ENCODE data around the gene MLPH. TPM values are rescaled to one million over a fixed set of nuclear protein-coding genes. Genes with fewer than 3 reads are reported as not detected.

Gene MLPH
- not detected for total RNA-seq

GRCh38 chr2:237486819-237487448 lies at the start of gene MLPH:
Gene MLPH, plus strand, starts transcription at chr2:237487251. Its CDS starts 6,176 bp downstream, at chr2:237493427.
- no peak within 1 kb of the TSS for H3K4me3 Mint-ChIP-seq
- DNase-seq (no peak), ATAC-seq (no peak)
- H3K4me1 Mint-ChIP-seq (ENCODE audit: low read depth): no peaks in the 10 kb centered on the region
- peaks cover 17% of the 10 kb centered on the region for H3K9me3 Mint-ChIP-seq
- H3K27me3 Mint-ChIP-seq: peaks cover 40% of the 10 kb centered on the region
- ChIA-PET POLR2A (no interaction called here), CTCF (interaction anchor here (1.8 kb wide), 1 partner anchor 66 kb away, joined by 5 read pairs; no protein-coding TSS in a partner anchor)
- no peak within 1 kb of the TSS for H3K27ac Mint-ChIP-seq
- H3K36me3 Mint-ChIP-seq (ENCODE audit: low read depth): peaks cover 2% of the 10 kb centered on the region
- intact Hi-C loops (cut with micrococcal nuclease): no loop called here
- no peak for TF ChIP-seq CTCF (IDR thresholded peaks at IDR 0.05)

- ATAC-seq (no peak), DNase-seq (no peak)
- no peak overlapping the region for H3K4me3 Mint-ChIP-seq
- intact Hi-C loops (cut with micrococcal nuclease): loop anchor here (10.0 kb wide), 1 partner anchor 257 kb away; no protein-coding TSS in a partner anchor
- TF ChIP-seq CTCF (IDR thresholded peaks at IDR 0.05): no peak
- ChIA-PET POLR2A (interaction anchor here (1.5 kb wide), 1 partner anchor 9 kb away, joined by 5 read pairs; no protein-coding TSS in a partner anchor), CTCF (interaction anchor here (0.6 to 2.5 kb wide), 5 partner anchors 8 to 39 kb away, joined by 3 to 15 read pairs (median 4); no protein-coding TSS in a partner anchor)
- no peaks in the 10 kb centered on the region for H3K36me3 Mint-ChIP-seq (ENCODE audit: low read depth)
- peaks cover 86% of the 10 kb centered on the region for H3K4me1 Mint-ChIP-seq (ENCODE audit: low read depth)
- no peaks in the 10 kb centered on the region for H3K27me3 Mint-ChIP-seq
- peaks cover 4% of the 10 kb centered on the region for H3K9me3 Mint-ChIP-seq
- H3K27ac Mint-ChIP-seq: peak overlapping the region; percentile 20
These were observed 49.5 kb upstream of the MLPH start for GRCh38 chr2:237437566-237437965.

GRCh38 chr2:237438080-237438940 lies 48.7 kb upstream of the MLPH start:
- CTCF ChIA-PET: interaction anchor here (0.6 to 2.5 kb wide), 4 partner anchors 9 to 38 kb away, joined by 3 to 15 read pairs (median 6); no protein-coding TSS in a partner anchor
- Mint-ChIP-seq H3K36me3 (ENCODE audit: low read depth) (no peaks in the 10 kb centered on the region), H3K27me3 (no peaks in the 10 kb centered on the region), H3K27ac (peak overlapping the region; percentile 5), H3K4me1 (ENCODE audit: low read depth) (peaks cover 79% of the 10 kb centered on the region), H3K4me3 (no peak overlapping the region), H3K9me3 (peaks cover 4% of the 10 kb centered on the region)
- ATAC-seq (no peak), DNase-seq (no peak)
- no peak for TF ChIP-seq CTCF (IDR thresholded peaks at IDR 0.05)
- POLR2A ChIA-PET: interaction anchor here (1.5 kb wide), 1 partner anchor 10 kb away, joined by 5 read pairs; no protein-coding TSS in a partner anchor
- intact Hi-C loops (cut with micrococcal nuclease): loop anchor here (10.0 kb wide), 1 partner anchor 256 kb away; no protein-coding TSS in a partner anchor

- Mint-ChIP-seq H3K4me3 (peak overlapping the region; percentile 10), H3K27ac (peak overlapping the region; percentile 78), H3K4me1 (ENCODE audit: low read depth) (peaks cover 60% of the 10 kb centered on the region), H3K9me3 (peaks cover 4% of the 10 kb centered on the region), H3K36me3 (ENCODE audit: low read depth) (no peaks in the 10 kb centered on the region), H3K27me3 (no peaks in the 10 kb centered on the region)
- no peak for TF ChIP-seq CTCF (IDR thresholded peaks at IDR 0.05)
- CTCF ChIA-PET: interaction anchor here (0.6 to 4.1 kb wide), 7 partner anchors 9 to 131 kb away, joined by 3 to 59 read pairs (median 7); no protein-coding TSS in a partner anchor
- ATAC-seq (peak; percentile 79), DNase-seq (peak; percentile 78)
- intact Hi-C loops (cut with micrococcal nuclease): loop anchor here (1.0 kb wide), 1 partner anchor 13 kb away; no protein-coding TSS in a partner anchor
- POLR2A ChIA-PET: interaction anchor here (1.0 to 3.5 kb wide), 8 partner anchors 8 to 257 kb away, joined by 3 to 32 read pairs (median 4); no protein-coding TSS in a partner anchor
These were observed 46.2 kb upstream of the MLPH start for GRCh38 chr2:237440819-237441281.

Measured in activated CD8-positive, alpha-beta T cell treated with anti-CD3 and anti-CD28 coated beads for 36 hours (primary cell).